GM18909 (cell line): ENCODE results near the gene PCDHA9.
"Not testable (repeated sequence)": the region's sequence is repeated elsewhere in the genome, so short reads cannot be mapped to it uniquely, and the experiment has no call there.

ENCODE experiments used
- ATAC-seq: cut with Tn5 transposase; IDR thresholded peaks from one replicate; pipeline ENCODE4 v1.9.1; 2021; ENCODE audit warnings: mild to moderate bottlenecking; ENCODE audit not compliant: unreplicated experiment, poor library complexity

The PCDHA9 gene

GRCh38 chr5:140848139-140849102, at the start of gene PCDHA9:
Gene PCDHA9, plus strand, starts transcription at chr5:140848382. Its CDS starts 114 bp downstream, at chr5:140848496.
- ATAC-seq: not testable (repeated sequence)

GRCh38 chr5:140800816-140801493, 47.2 kb upstream of the PCDHA9 start, which contains the start of gene PCDHA3:
Gene PCDHA3, plus strand, starts transcription at chr5:140801057.
- no peak for ATAC-seq

GRCh38 chr5:140801494-140801841, 46.7 kb upstream of the PCDHA9 start:
- no peak for ATAC-seq

GRCh38 chr5:140802381-140802780, 45.8 kb upstream of the PCDHA9 start:
- not testable (repeated sequence) for ATAC-seq

GRCh38 chr5:140802781-140803271, 45.4 kb upstream of the PCDHA9 start:
- ATAC-seq: no peak

GRCh38 chr5:140806834-140807775, 41.1 kb upstream of the PCDHA9 start, which contains the start of gene PCDHA4:
Gene PCDHA4, plus strand, starts transcription at chr5:140807068.
- ATAC-seq: no peak

GRCh38 chr5:140808241-140808888, 39.8 kb upstream of the PCDHA9 start:
- not testable (repeated sequence) for ATAC-seq

GRCh38 chr5:140808889-140809291, 39.3 kb upstream of the PCDHA9 start:
- no peak for ATAC-seq

GRCh38 chr5:140821375-140822280, 26.6 kb upstream of the PCDHA9 start, which contains the start of gene PCDHA5:
Gene PCDHA5, plus strand, starts transcription at chr5:140821613.
- no peak for ATAC-seq

GRCh38 chr5:140822281-140822629, 25.9 kb upstream of the PCDHA9 start:
- ATAC-seq: no peak

- not testable (repeated sequence) for ATAC-seq
Measured at GRCh38 chr5:140822969-140823368, 25.2 kb upstream of the PCDHA9 start.

GRCh38 chr5:140823475-140823874, 24.7 kb upstream of the PCDHA9 start:
- ATAC-seq: no peak

GRCh38 chr5:140827704-140828361, 20.3 kb upstream of the PCDHA9 start, which contains the start of gene PCDHA6:
Gene PCDHA6, plus strand, starts transcription at chr5:140827960. Its CDS starts 132 bp downstream, at chr5:140828092.
- no peak for ATAC-seq

GRCh38 chr5:140828362-140828737, 19.8 kb upstream of the PCDHA9 start:
- no peak for ATAC-seq

- ATAC-seq: not testable (repeated sequence)
Measured at GRCh38 chr5:140829511-140830501, 18.4 kb upstream of the PCDHA9 start.

GRCh38 chr5:140833993-140834392, 14.2 kb upstream of the PCDHA9 start, which contains the start of gene PCDHA7:
Gene PCDHA7, plus strand, starts transcription at chr5:140834269. Its CDS starts 115 bp downstream, at chr5:140834384.
- no peak for ATAC-seq
